ENCODE results near the gene TRMT44. TPM values are rescaled to one million over a fixed set of nuclear protein-coding genes. Genes with fewer than 3 reads are reported as not detected.

TRMT44 gene
- total RNA-seq, result 20.4 and 24.5 TPM in 2 replicates
- long read RNA-seq, partial matches to known transcripts, result 3 of 5 reads
- long read RNA-seq, other reads (novel, unspliced or antisense), result 2 of 5 reads

- H3K4me1 Mint-ChIP-seq (ENCODE audit: unreplicated experiment), result peaks cover 51% of the 10 kb centered on the region
- no peaks in the 10 kb centered on the region for H3K27me3 Mint-ChIP-seq (ENCODE audit: unreplicated experiment)
- TF ChIP-seq CTCF (IDR thresholded peaks at IDR 0.05), result no peak
Measured at GRCh38 chr4:8440492-8441311, at the start of gene TRMT44, which contains the start of gene ACOX3. TSS of gene TRMT44 (plus strand) at chr4:8440777. CDS start at chr4:8440823, 46 bp downstream. TSS of gene ACOX3 (minus strand) at chr4:8440723. CDS start at chr4:8416521, 24,202 bp downstream.

DNA sequence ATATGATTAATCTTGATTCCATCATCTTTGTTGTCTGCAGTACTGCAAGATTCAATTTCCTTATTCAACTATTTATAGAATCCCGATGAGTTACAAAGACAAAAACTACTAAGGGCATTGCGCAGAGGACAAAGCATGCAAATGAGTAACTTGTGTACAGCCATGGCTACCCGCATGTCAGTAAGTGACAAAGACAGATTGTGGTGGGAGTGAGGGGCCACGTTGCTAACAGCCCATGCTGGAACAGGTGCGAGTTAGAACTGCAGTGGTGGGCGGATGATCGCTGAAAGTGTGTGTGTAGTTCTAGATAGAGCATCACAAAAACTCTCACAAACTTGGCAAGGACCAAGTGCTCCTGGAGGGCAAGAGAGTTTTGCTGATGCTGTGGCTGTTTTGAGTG lies 49.5 kb upstream of the TRMT44 start:
- Mint-ChIP-seq H3K36me3 (ENCODE audit: unreplicated experiment) (peaks cover 17% of the 10 kb centered on the region), H3K27me3 (ENCODE audit: unreplicated experiment) (no peaks in the 10 kb centered on the region), H3K4me3 (ENCODE audit: unreplicated experiment) (no peak overlapping the region), H3K9me3 (ENCODE audit: unreplicated experiment) (no peaks in the 10 kb centered on the region), H3K4me1 (ENCODE audit: unreplicated experiment) (peaks cover 29% of the 10 kb centered on the region), H3K27ac (ENCODE audit: unreplicated experiment) (no peak overlapping the region)
- TF ChIP-seq CTCF (IDR thresholded peaks at IDR 0.05), result no peak
- no peak for DNase-seq (ENCODE audit: extremely low spot score, unreplicated experiment)

More at GRCh38 chr4:8440492-8441311, at the start of gene TRMT44, which contains the start of gene ACOX3:
- H3K27ac Mint-ChIP-seq (ENCODE audit: unreplicated experiment), result peak within 1 kb of the TSS; percentile 96
- peaks cover 3% of the 10 kb centered on the region for H3K36me3 Mint-ChIP-seq (ENCODE audit: unreplicated experiment)
- no peaks in the 10 kb centered on the region for H3K9me3 Mint-ChIP-seq (ENCODE audit: unreplicated experiment)
- peak; percentile 97 for DNase-seq (ENCODE audit: extremely low spot score, unreplicated experiment)
- peak within 1 kb of the TSS; percentile 87 for H3K4me3 Mint-ChIP-seq (ENCODE audit: unreplicated experiment)

DNA sequence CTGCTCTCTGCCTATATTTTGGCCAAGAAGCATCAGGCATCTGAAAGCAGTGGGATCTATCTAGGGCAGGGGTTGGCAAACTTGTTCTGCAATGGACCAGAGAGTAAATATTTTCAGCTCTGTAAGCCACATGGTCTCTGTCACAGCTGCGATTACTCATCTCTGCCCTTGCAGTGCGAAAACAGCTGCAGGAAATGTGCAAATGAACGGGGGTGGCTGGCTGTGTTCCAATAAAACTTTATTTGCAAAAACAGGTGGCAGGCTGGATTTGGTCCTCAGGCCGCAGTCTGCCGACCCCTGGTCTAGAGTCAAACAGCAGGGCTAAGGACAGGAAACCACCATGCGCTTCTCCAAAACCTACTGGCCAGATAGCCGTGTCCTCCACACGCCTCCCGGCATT lies 48.6 kb upstream of the TRMT44 start:
- H3K4me1 Mint-ChIP-seq (ENCODE audit: unreplicated experiment), result peaks cover 29% of the 10 kb centered on the region
- no peaks in the 10 kb centered on the region for H3K27me3 Mint-ChIP-seq (ENCODE audit: unreplicated experiment)
- no peak for DNase-seq (ENCODE audit: extremely low spot score, unreplicated experiment)
- no peak overlapping the region for H3K4me3 Mint-ChIP-seq (ENCODE audit: unreplicated experiment)
- H3K9me3 Mint-ChIP-seq (ENCODE audit: unreplicated experiment), result no peaks in the 10 kb centered on the region
- H3K27ac Mint-ChIP-seq (ENCODE audit: unreplicated experiment), result no peak overlapping the region
- peaks cover 20% of the 10 kb centered on the region for H3K36me3 Mint-ChIP-seq (ENCODE audit: unreplicated experiment)
- TF ChIP-seq CTCF (IDR thresholded peaks at IDR 0.05), result no peak

DNA sequence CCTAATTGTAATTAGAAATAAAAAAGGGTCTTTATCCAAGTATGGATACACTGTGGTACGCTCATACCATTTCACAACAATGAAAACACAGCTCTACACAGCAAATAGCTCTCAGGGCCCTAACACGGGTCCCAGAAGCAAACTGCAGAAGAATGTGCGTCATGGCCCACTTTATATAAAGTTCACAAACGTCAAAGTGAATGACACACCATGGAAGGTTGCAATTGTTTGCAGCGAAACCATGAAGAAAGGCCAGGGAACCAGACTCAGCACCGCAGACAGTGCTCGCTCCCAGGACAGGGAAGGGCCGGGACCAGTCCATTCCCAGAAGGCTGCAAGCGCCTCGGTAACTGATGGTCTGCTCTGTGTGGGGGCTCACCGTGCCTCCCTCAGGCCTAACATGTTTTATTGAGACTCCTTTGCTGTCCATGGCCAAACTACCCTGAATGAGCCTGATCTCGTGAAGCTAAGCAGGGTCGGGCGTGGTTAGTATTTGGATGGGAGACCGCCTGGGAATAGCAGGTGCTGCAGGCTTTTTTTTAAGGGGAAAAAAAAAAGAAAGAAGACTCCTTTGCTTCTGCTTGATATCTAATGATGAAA lies 47.9 kb upstream of the TRMT44 start:
- TF ChIP-seq CTCF (IDR thresholded peaks at IDR 0.05), result no peak
- H3K27ac Mint-ChIP-seq (ENCODE audit: unreplicated experiment), result no peak overlapping the region
- no peak overlapping the region for H3K4me3 Mint-ChIP-seq (ENCODE audit: unreplicated experiment)
- no peaks in the 10 kb centered on the region for H3K27me3 Mint-ChIP-seq (ENCODE audit: unreplicated experiment)
- DNase-seq (ENCODE audit: extremely low spot score, unreplicated experiment), result no peak
- H3K36me3 Mint-ChIP-seq (ENCODE audit: unreplicated experiment), result peaks cover 18% of the 10 kb centered on the region
- H3K4me1 Mint-ChIP-seq (ENCODE audit: unreplicated experiment), result peaks cover 29% of the 10 kb centered on the region
- no peaks in the 10 kb centered on the region for H3K9me3 Mint-ChIP-seq (ENCODE audit: unreplicated experiment)

- peaks cover 29% of the 10 kb centered on the region for H3K4me1 Mint-ChIP-seq (ENCODE audit: unreplicated experiment)
- H3K27ac Mint-ChIP-seq (ENCODE audit: unreplicated experiment), result peak overlapping the region; percentile 65
- TF ChIP-seq CTCF (IDR thresholded peaks at IDR 0.05), result peak; percentile 13
- H3K9me3 Mint-ChIP-seq (ENCODE audit: unreplicated experiment), result no peaks in the 10 kb centered on the region
- H3K36me3 Mint-ChIP-seq (ENCODE audit: unreplicated experiment), result peaks cover 20% of the 10 kb centered on the region
- no peaks in the 10 kb centered on the region for H3K27me3 Mint-ChIP-seq (ENCODE audit: unreplicated experiment)
- no peak for DNase-seq (ENCODE audit: extremely low spot score, unreplicated experiment)
- H3K4me3 Mint-ChIP-seq (ENCODE audit: unreplicated experiment), result no peak overlapping the region
Measured at GRCh38 chr4:8393593-8394038, 47.0 kb upstream of the TRMT44 start.

Data from osteocyte (in vitro differentiated cells).